GM23338 (cell line): ENCODE data around the gene DLG2. TPM values are rescaled to one million over a fixed set of nuclear protein-coding genes. Genes with fewer than 3 reads are reported as not detected.

Source experiments
- ATAC-seq: fragments of 200-7000 bp; cut with Tn5 transposase; 3 replicates; pipeline ENCODE4 v1.9.1; 2020
- DNase-seq: peaks from one replicate; pipeline ENCODE4 v3.0.0-alpha.2; 2015; ENCODE audit warnings: low spot score
- H2AFZ ChIP-seq: fragments of 200-600 bp; sonication (generic); 2 replicates; pipeline ENCODE4 v1.8.0; 2016; ENCODE audit warnings: antibody characterized with exemption, mild to moderate bottlenecking, moderate library complexity
- H3F3A ChIP-seq: fragments of 200-600 bp; sonication (generic); replicated peaks from 2 replicates; pipeline ENCODE4 v1.8.0; 2017; ENCODE audit warnings: antibody characterized with exemption, mixed run types, low read depth
- H3K27ac ChIP-seq: fragments of 200-600 bp; sonication (generic); 2 replicates; pipeline ENCODE4 v1.6.1; 2016; ENCODE audit warnings: low read depth
- H3K27me3 ChIP-seq: fragments of 200-600 bp; sonication (generic); 2 replicates; pipeline ENCODE4 v1.8.0; 2016; ENCODE audit warnings: mild to moderate bottlenecking, mixed run types, moderate library complexity; ENCODE audit not compliant: insufficient read depth
- H3K36me3 ChIP-seq: fragments of 200-600 bp; sonication (generic); 2 replicates; pipeline ENCODE4 v1.8.0; 2016; ENCODE audit warnings: mild to moderate bottlenecking; ENCODE audit not compliant: insufficient read depth
- H3K4me1 ChIP-seq: fragments of 200-600 bp; sonication (generic); 2 replicates; pipeline ENCODE4 v1.8.0; 2016; ENCODE audit warnings: mild to moderate bottlenecking, moderate library complexity; ENCODE audit not compliant: insufficient read depth
- H3K4me2 ChIP-seq: fragments of 200-600 bp; sonication (generic); 2 replicates; pipeline ENCODE4 v1.7.1; 2017; ENCODE audit warnings: mixed run types
- H3K4me3 ChIP-seq: fragments of 200-600 bp; sonication (generic); 2 replicates; pipeline ENCODE4 v1.6.1; 2016; ENCODE audit warnings: mixed run types
- H3K79me2 ChIP-seq: fragments of 200-600 bp; sonication (generic); replicated peaks from 2 replicates; pipeline ENCODE4 v1.8.0; 2017; ENCODE audit warnings: mild to moderate bottlenecking; ENCODE audit not compliant: insufficient read depth
- H3K9me2 ChIP-seq: fragments of 200-600 bp; sonication (generic); 2 replicates; pipeline ENCODE4 v1.8.0; 2017; ENCODE audit not compliant: insufficient read depth
- H4K20me1 ChIP-seq: fragments of 200-600 bp; sonication (generic); replicated peaks from 2 replicates; pipeline ENCODE4 v1.8.0; 2017; ENCODE audit warnings: mild to moderate bottlenecking; ENCODE audit not compliant: insufficient read depth
- H3K27ac Mint-ChIP-seq: 2 replicates; pipeline ENCODE4 v1.8.0; 2020; ENCODE audit warnings: inconsistent platforms, mild to moderate bottlenecking, moderate library complexity, mixed read lengths
- H3K27me3 Mint-ChIP-seq: 3 replicates; pipeline ENCODE4 v1.8.0; 2022; ENCODE audit warnings: low read depth, mild to moderate bottlenecking, moderate library complexity, mixed read lengths, inconsistent platforms; ENCODE audit not compliant: insufficient read depth, poor library complexity
- H3K36me3 Mint-ChIP-seq: 3 replicates; pipeline ENCODE4 v1.8.0; 2021; ENCODE audit warnings: low read depth, mild to moderate bottlenecking, inconsistent platforms, moderate library complexity, mixed read lengths
- H3K4me1 Mint-ChIP-seq: 3 replicates; pipeline ENCODE4 v1.8.0; 2020; ENCODE audit warnings: mild to moderate bottlenecking, inconsistent platforms, mixed read lengths
- H3K4me3 Mint-ChIP-seq: 3 replicates; pipeline ENCODE4 v1.8.0; 2021; ENCODE audit warnings: moderate library complexity, mild to moderate bottlenecking, inconsistent platforms, mixed read lengths
- H3K9me3 Mint-ChIP-seq: 3 replicates; pipeline ENCODE4 v1.8.0; 2020; ENCODE audit warnings: moderate library complexity, mild to moderate bottlenecking, inconsistent platforms, mixed read lengths
- EZH2 ChIP-seq: fragments of 200-600 bp; sonication (generic); IDR thresholded peaks from one replicate; pipeline ENCODE4 v1.8.0; 2017; ENCODE audit warnings: antibody characterized with exemption, mild to moderate bottlenecking, low read depth; ENCODE audit not compliant: unreplicated experiment
- EZH2phosphoT487 ChIP-seq: fragments of 200-600 bp; sonication (generic); IDR thresholded peaks from one replicate; pipeline ENCODE4 v1.8.1; 2018; ENCODE audit warnings: antibody characterized with exemption; ENCODE audit not compliant: unreplicated experiment
- JUNB ChIP-seq: IDR thresholded peaks from one replicate; pipeline ENCODE4 v1.6.1; 2016; ENCODE audit warnings: antibody characterized with exemption; ENCODE audit not compliant: unreplicated experiment
- POLR2AphosphoS5 ChIP-seq: IDR thresholded peaks from 2 replicates; pipeline ENCODE4 v1.6.1; 2016; ENCODE audit warnings: antibody characterized with exemption, low read depth
- STAT1 ChIP-seq: IDR thresholded peaks from one replicate; pipeline ENCODE4 v1.6.1; 2016; ENCODE audit warnings: antibody characterized with exemption; ENCODE audit not compliant: unreplicated experiment
- ZNF331 ChIP-seq: fragments of 250-450 bp; sonication (Bioruptor Pico); IDR thresholded peaks from 2 replicates; pipeline ENCODE4 v1.5.0; 2020; ENCODE audit warnings: low read depth, mild to moderate bottlenecking, moderate library complexity
- polyA plus RNA-seq: library from polyadenylated mRNA; unstranded; fragments of >200 nt; fragmentation: Nextera tagmentation; extraction: Ambion mirVana; gene quantifications from 2 replicates; pipeline ENCODE4 v1.2.1, GENCODE V29; 2016
- total RNA-seq: library from RNA; depleted of rRNA; stranded (reverse); fragments of >200 nt; shearing (Covaris generic); gene quantifications from 2 replicates; pipeline ENCODE4 v1.2.3, GENCODE V29; 2014
- TF ChIP-seq, protein P1 (sequence below): fragments of 250-450 bp; sonication (Bioruptor Pico); IDR thresholded peaks from 2 replicates; pipeline ENCODE4 v1.5.0; 2020; ENCODE audit warnings: mild to moderate bottlenecking, moderate library complexity
- TF ChIP-seq, protein P2 (sequence below): IDR thresholded peaks from 2 replicates; pipeline ENCODE4 v1.6.1; 2016; ENCODE audit warnings: antibody characterized with exemption
- TF ChIP-seq, protein P3 (sequence below), 2 experiments: fragments of 200-600 bp in 1 of 2; sonication (generic) in 1 of 2; conservative IDR thresholded peaks; 2 replicates each; pipeline versions ENCODE4 v1.5.1 to v1.6.1; 2016 to 2017; ENCODE audit warnings: antibody characterized with exemption in 2 of 2, low read depth in 2 of 2, mild to moderate bottlenecking in 2 of 2, moderate library complexity in 1 of 2

The DLG2 gene
- total and polyA plus RNA-seq, 2 experiments from 2014 or later = 19.8 to 21.5 TPM

DNA sequence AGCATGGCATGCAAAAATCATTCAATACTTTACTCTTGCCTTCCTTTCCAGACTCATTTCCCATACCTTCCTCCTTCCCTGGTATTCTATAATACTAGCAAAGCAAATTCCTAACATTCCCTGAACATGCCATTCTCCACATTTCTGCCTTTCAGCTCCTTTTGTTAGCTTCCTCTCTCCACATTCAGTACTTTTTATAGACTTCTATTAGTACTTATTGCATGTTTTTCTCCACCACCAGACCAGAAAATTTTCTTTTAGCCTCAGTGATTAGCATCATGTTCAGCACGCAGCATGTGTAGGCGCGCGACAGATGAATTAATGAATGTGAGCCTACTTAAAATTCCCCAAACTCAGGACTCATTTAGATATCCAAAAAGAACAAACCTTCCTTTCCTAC, 935.3 kb downstream of the DLG2 start (continued):
- TF ChIP-seq, protein P1, sequence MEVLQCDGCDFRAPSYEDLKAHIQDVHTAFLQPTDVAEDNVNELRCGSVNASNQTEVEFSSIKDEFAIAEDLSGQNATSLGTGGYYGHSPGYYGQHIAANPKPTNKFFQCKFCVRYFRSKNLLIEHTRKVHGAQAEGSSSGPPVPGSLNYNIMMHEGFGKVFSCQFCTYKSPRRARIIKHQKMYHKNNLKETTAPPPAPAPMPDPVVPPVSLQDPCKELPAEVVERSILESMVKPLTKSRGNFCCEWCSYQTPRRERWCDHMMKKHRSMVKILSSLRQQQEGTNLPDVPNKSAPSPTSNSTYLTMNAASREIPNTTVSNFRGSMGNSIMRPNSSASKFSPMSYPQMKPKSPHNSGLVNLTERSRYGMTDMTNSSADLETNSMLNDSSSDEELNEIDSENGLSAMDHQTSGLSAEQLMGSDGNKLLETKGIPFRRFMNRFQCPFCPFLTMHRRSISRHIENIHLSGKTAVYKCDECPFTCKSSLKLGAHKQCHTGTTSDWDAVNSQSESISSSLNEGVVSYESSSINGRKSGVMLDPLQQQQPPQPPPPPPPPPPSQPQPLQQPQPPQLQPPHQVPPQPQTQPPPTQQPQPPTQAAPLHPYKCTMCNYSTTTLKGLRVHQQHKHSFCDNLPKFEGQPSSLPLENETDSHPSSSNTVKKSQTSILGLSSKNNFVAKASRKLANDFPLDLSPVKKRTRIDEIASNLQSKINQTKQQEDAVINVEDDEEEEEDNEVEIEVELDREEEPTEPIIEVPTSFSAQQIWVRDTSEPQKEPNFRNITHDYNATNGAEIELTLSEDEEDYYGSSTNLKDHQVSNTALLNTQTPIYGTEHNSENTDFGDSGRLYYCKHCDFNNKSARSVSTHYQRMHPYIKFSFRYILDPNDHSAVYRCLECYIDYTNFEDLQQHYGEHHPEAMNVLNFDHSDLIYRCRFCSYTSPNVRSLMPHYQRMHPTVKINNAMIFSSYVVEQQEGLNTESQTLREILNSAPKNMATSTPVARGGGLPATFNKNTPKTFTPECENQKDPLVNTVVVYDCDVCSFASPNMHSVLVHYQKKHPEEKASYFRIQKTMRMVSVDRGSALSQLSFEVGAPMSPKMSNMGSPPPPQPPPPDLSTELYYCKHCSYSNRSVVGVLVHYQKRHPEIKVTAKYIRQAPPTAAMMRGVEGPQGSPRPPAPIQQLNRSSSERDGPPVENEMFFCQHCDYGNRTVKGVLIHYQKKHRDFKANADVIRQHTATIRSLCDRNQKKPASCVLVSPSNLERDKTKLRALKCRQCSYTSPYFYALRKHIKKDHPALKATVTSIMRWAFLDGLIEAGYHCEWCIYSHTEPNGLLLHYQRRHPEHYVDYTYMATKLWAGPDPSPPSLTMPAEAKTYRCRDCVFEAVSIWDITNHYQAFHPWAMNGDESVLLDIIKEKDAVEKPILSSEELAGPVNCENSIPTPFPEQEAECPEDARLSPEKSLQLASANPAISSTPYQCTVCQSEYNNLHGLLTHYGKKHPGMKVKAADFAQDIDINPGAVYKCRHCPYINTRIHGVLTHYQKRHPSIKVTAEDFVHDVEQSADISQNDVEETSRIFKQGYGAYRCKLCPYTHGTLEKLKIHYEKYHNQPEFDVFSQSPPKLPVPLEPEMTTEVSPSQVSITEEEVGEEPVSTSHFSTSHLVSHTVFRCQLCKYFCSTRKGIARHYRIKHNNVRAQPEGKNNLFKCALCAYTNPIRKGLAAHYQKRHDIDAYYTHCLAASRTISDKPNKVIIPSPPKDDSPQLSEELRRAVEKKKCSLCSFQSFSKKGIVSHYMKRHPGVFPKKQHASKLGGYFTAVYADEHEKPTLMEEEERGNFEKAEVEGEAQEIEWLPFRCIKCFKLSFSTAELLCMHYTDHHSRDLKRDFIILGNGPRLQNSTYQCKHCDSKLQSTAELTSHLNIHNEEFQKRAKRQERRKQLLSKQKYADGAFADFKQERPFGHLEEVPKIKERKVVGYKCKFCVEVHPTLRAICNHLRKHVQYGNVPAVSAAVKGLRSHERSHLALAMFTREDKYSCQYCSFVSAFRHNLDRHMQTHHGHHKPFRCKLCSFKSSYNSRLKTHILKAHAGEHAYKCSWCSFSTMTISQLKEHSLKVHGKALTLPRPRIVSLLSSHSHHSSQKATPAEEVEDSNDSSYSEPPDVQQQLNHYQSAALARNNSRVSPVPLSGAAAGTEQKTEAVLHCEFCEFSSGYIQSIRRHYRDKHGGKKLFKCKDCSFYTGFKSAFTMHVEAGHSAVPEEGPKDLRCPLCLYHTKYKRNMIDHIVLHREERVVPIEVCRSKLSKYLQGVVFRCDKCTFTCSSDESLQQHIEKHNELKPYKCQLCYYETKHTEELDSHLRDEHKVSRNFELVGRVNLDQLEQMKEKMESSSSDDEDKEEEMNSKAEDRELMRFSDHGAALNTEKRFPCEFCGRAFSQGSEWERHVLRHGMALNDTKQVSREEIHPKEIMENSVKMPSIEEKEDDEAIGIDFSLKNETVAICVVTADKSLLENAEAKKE (CRISPR knock-in tag) = no peak

DNA sequence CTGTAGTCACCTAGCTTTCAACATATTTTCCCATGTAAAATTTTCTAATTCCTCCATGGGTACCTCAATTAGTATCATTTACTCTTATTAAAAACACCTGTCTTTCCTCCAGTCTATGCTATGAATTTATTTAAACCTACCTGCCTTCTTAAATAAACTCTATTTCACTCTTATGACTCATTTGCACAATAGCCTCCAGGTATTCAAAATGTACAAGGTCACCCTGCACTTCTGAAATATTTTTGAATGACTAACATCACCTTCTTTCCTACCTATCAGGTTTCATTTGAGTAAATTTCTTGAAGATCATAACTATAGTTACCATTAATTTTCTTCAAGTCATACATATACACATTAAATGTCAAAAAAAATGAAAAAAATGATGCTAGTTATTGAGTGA, 939.7 kb downstream of the DLG2 start:
- H3K79me2 ChIP-seq = no peaks in the 10 kb centered on the region
- no peaks in the 10 kb centered on the region for H3K9me2 ChIP-seq
- Mint-ChIP-seq H3K4me3 (no peak overlapping the region), H3K4me1 (peaks cover 38% of the 10 kb centered on the region), H3K27ac (no peak overlapping the region), H3K27me3 (peaks cover 2% of the 10 kb centered on the region), H3K36me3 (no peaks in the 10 kb centered on the region), H3K9me3 (no peaks in the 10 kb centered on the region)
- H3K27ac ChIP-seq = no peak overlapping the region
- no peak for ATAC-seq
- no peaks in the 10 kb centered on the region for H3F3A ChIP-seq
- H3K4me1 ChIP-seq = peaks cover 4% of the 10 kb centered on the region; the same call in 1 of the 2 replicates
- H4K20me1 ChIP-seq = no peaks in the 10 kb centered on the region
- no peaks in the 10 kb centered on the region for H3K27me3 ChIP-seq
- H3K4me3 ChIP-seq = no peak overlapping the region
- no peak for DNase-seq
- H2AFZ ChIP-seq = no peak overlapping the region
- H3K4me2 ChIP-seq = no peak overlapping the region
- no peaks in the 10 kb centered on the region for H3K36me3 ChIP-seq
- TF ChIP-seq EZH2phosphoT487 (no peak), EZH2 (no peak), ZNF331 (no peak), JUNB (no peak), POLR2AphosphoS5 (no peak), STAT1 (no peak)
- TF ChIP-seq, protein P2, sequence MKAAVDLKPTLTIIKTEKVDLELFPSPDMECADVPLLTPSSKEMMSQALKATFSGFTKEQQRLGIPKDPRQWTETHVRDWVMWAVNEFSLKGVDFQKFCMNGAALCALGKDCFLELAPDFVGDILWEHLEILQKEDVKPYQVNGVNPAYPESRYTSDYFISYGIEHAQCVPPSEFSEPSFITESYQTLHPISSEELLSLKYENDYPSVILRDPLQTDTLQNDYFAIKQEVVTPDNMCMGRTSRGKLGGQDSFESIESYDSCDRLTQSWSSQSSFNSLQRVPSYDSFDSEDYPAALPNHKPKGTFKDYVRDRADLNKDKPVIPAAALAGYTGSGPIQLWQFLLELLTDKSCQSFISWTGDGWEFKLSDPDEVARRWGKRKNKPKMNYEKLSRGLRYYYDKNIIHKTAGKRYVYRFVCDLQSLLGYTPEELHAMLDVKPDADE = no peak
- TF ChIP-seq, protein P3, sequence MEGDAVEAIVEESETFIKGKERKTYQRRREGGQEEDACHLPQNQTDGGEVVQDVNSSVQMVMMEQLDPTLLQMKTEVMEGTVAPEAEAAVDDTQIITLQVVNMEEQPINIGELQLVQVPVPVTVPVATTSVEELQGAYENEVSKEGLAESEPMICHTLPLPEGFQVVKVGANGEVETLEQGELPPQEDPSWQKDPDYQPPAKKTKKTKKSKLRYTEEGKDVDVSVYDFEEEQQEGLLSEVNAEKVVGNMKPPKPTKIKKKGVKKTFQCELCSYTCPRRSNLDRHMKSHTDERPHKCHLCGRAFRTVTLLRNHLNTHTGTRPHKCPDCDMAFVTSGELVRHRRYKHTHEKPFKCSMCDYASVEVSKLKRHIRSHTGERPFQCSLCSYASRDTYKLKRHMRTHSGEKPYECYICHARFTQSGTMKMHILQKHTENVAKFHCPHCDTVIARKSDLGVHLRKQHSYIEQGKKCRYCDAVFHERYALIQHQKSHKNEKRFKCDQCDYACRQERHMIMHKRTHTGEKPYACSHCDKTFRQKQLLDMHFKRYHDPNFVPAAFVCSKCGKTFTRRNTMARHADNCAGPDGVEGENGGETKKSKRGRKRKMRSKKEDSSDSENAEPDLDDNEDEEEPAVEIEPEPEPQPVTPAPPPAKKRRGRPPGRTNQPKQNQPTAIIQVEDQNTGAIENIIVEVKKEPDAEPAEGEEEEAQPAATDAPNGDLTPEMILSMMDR (conservative IDR thresholded peaks at IDR 0.05; ENCODE audit: low read depth in 2 of 2) = no peak
